ENCODE results near the gene SEZ6L.

The SEZ6L gene

GRCh38 chr22:26174280-26174679 is 5.0 kb downstream of the SEZ6L start:
- TF ChIP-seq ZNF274 (IDR thresholded peaks at IDR 0.05; ENCODE audit: low read depth, low read length) (no peak), YY1 (IDR thresholded peaks at IDR 0.05; ENCODE audit: insufficient read depth, insufficient read length) (no peak), SUZ12 (IDR thresholded peaks at IDR 0.05; ENCODE audit: extremely low read depth, insufficient read depth, insufficient read length) (no peak)
- no peaks in the 10 kb centered on the region for H3K36me3 ChIP-seq (ENCODE audit: insufficient read depth, insufficient read length, low read length)
- peak; percentile 79 for DNase-seq (ENCODE audit: low read depth, low spot score)
- H3K9me3 ChIP-seq (ENCODE audit: insufficient read depth, low read length): no peaks in the 10 kb centered on the region
- peaks cover 17% of the 10 kb centered on the region for H3K27me3 ChIP-seq (ENCODE audit: insufficient read depth, insufficient read length)
- no peak overlapping the region for H3K4me3 ChIP-seq (ENCODE audit: insufficient read length, low read depth)
- H3K4me1 ChIP-seq (ENCODE audit: insufficient read depth, insufficient read length): no peaks in the 10 kb centered on the region
- no peak overlapping the region for H3K9ac ChIP-seq (ENCODE audit: insufficient read length, low read depth)

DNA sequence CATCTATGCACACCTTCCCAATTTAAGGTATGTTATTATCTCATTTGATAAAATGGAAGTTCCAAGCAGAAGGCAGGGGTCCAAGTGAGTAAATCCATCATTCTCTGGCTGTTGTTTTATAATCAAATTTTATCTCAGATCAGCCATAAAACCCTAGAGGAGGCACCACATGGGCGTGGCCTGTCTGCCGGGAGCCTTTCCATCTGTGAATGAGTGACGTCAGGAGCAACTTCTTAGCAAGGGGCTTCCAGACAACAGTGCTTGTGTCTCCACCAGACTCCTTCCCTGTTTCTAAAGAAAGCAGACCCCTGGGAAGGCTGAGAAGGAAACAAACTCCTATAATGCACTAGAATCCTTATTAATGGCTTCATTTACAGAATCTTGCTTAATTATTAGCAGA is 13.5 kb downstream of the SEZ6L start:
- no peaks in the 10 kb centered on the region for H3K27me3 ChIP-seq (ENCODE audit: insufficient read depth, insufficient read length)
- DNase-seq (ENCODE audit: low read depth, low spot score): no peak
- TF ChIP-seq YY1 (IDR thresholded peaks at IDR 0.05; ENCODE audit: insufficient read depth, insufficient read length) (no peak), SUZ12 (IDR thresholded peaks at IDR 0.05; ENCODE audit: extremely low read depth, insufficient read depth, insufficient read length) (no peak)
- no peaks in the 10 kb centered on the region for H3K36me3 ChIP-seq (ENCODE audit: insufficient read depth, insufficient read length, low read length)
- H3K9ac ChIP-seq (ENCODE audit: insufficient read length, low read depth): no peak overlapping the region
- H3K9me3 ChIP-seq (ENCODE audit: insufficient read depth, low read length): no peaks in the 10 kb centered on the region
- no peaks in the 10 kb centered on the region for H3K4me1 ChIP-seq (ENCODE audit: insufficient read depth, insufficient read length)
- no peak overlapping the region for H3K4me3 ChIP-seq (ENCODE audit: insufficient read length, low read depth)

GRCh38 chr22:26185190-26185589 is 15.9 kb downstream of the SEZ6L start:
- no peak overlapping the region for H3K9ac ChIP-seq (ENCODE audit: insufficient read length, low read depth)
- H3K9me3 ChIP-seq (ENCODE audit: insufficient read depth, low read length): no peaks in the 10 kb centered on the region
- TF ChIP-seq SUZ12 (IDR thresholded peaks at IDR 0.05; ENCODE audit: extremely low read depth, insufficient read depth, insufficient read length) (no peak), ZNF274 (IDR thresholded peaks at IDR 0.05; ENCODE audit: low read depth, low read length) (no peak), YY1 (IDR thresholded peaks at IDR 0.05; ENCODE audit: insufficient read depth, insufficient read length) (no peak)
- no peaks in the 10 kb centered on the region for H3K27me3 ChIP-seq (ENCODE audit: insufficient read depth, insufficient read length)
- no peaks in the 10 kb centered on the region for H3K4me1 ChIP-seq (ENCODE audit: insufficient read depth, insufficient read length)
- H3K36me3 ChIP-seq (ENCODE audit: insufficient read depth, insufficient read length, low read length): no peaks in the 10 kb centered on the region
- no peak overlapping the region for H3K4me3 ChIP-seq (ENCODE audit: insufficient read length, low read depth)
- no peak for DNase-seq (ENCODE audit: low read depth, low spot score)

DNA sequence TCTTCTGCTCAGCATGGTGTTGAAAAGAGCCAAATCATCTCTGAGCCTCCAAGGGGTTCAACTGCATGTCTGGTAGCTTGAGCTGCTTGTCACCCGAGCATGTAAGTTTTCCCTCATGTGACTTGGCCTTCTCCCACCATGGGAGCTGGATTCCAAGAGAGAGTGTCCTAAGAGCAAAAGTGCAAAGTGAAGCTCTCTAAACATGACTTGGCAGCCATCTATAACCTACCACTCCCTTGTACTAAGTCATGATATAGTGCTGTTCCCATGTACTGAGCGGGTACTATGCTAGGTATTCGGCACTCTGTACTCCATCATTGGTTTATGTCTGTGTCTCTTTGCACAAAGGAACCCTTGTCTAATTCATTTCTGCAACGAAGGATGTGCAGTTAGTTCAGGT is 19.1 kb downstream of the SEZ6L start:
- no peak for DNase-seq (ENCODE audit: low read depth, low spot score)
- no peaks in the 10 kb centered on the region for H3K36me3 ChIP-seq (ENCODE audit: insufficient read depth, insufficient read length, low read length)
- no peak for TF ChIP-seq YY1 (IDR thresholded peaks at IDR 0.05; ENCODE audit: insufficient read depth, insufficient read length)
- TF ChIP-seq SUZ12 (IDR thresholded peaks at IDR 0.05; ENCODE audit: extremely low read depth, insufficient read depth, insufficient read length): no peak
- TF ChIP-seq ZNF274 (IDR thresholded peaks at IDR 0.05; ENCODE audit: low read depth, low read length): no peak
- no peaks in the 10 kb centered on the region for H3K27me3 ChIP-seq (ENCODE audit: insufficient read depth, insufficient read length)
- no peak overlapping the region for H3K4me3 ChIP-seq (ENCODE audit: insufficient read length, low read depth)
- no peaks in the 10 kb centered on the region for H3K4me1 ChIP-seq (ENCODE audit: insufficient read depth, insufficient read length)
- H3K9me3 ChIP-seq (ENCODE audit: insufficient read depth, low read length): no peaks in the 10 kb centered on the region
- H3K9ac ChIP-seq (ENCODE audit: insufficient read length, low read depth): no peak overlapping the region

DNA sequence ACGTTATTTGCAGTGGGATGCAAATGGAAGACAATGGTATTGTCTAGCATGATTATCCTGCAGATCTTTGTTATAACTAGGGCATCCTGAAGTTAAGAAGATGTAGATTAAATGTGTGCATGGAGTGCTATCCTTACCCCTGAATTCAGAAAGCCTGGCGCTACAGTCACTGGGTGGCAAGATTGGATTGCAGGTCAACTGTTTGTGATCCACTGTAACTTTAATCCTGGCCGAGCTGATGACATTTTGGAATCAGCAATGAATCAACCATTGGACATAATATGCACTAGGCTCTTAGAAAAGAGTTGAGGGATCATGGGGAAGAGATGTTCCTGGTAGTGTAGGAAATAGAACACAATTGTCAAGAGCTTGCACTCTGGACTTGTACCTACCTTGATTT is 25.1 kb downstream of the SEZ6L start:
- H3K9ac ChIP-seq (ENCODE audit: insufficient read length, low read depth): no peak overlapping the region
- H3K27me3 ChIP-seq (ENCODE audit: insufficient read depth, insufficient read length): no peaks in the 10 kb centered on the region
- H3K9me3 ChIP-seq (ENCODE audit: insufficient read depth, low read length): no peaks in the 10 kb centered on the region
- no peaks in the 10 kb centered on the region for H3K36me3 ChIP-seq (ENCODE audit: insufficient read depth, insufficient read length, low read length)
- no peak for DNase-seq (ENCODE audit: low read depth, low spot score)
- TF ChIP-seq YY1 (IDR thresholded peaks at IDR 0.05; ENCODE audit: insufficient read depth, insufficient read length): no peak
- TF ChIP-seq SUZ12 (IDR thresholded peaks at IDR 0.05; ENCODE audit: extremely low read depth, insufficient read depth, insufficient read length): no peak
- TF ChIP-seq ZNF274 (IDR thresholded peaks at IDR 0.05; ENCODE audit: low read depth, low read length): no peak
- H3K4me1 ChIP-seq (ENCODE audit: insufficient read depth, insufficient read length): no peaks in the 10 kb centered on the region
- H3K4me3 ChIP-seq (ENCODE audit: insufficient read length, low read depth): no peak overlapping the region

GRCh38 chr22:26194877-26195276 is 25.6 kb downstream of the SEZ6L start:
- no peaks in the 10 kb centered on the region for H3K4me1 ChIP-seq (ENCODE audit: insufficient read depth, insufficient read length)
- H3K27me3 ChIP-seq (ENCODE audit: insufficient read depth, insufficient read length): no peaks in the 10 kb centered on the region
- TF ChIP-seq YY1 (IDR thresholded peaks at IDR 0.05; ENCODE audit: insufficient read depth, insufficient read length) (no peak), ZNF274 (IDR thresholded peaks at IDR 0.05; ENCODE audit: low read depth, low read length) (no peak), SUZ12 (IDR thresholded peaks at IDR 0.05; ENCODE audit: extremely low read depth, insufficient read depth, insufficient read length) (no peak)
- H3K36me3 ChIP-seq (ENCODE audit: insufficient read depth, insufficient read length, low read length): no peaks in the 10 kb centered on the region
- no peak for DNase-seq (ENCODE audit: low read depth, low spot score)
- no peak overlapping the region for H3K9ac ChIP-seq (ENCODE audit: insufficient read length, low read depth)
- no peak overlapping the region for H3K4me3 ChIP-seq (ENCODE audit: insufficient read length, low read depth)
- H3K9me3 ChIP-seq (ENCODE audit: insufficient read depth, low read length): no peaks in the 10 kb centered on the region

DNA sequence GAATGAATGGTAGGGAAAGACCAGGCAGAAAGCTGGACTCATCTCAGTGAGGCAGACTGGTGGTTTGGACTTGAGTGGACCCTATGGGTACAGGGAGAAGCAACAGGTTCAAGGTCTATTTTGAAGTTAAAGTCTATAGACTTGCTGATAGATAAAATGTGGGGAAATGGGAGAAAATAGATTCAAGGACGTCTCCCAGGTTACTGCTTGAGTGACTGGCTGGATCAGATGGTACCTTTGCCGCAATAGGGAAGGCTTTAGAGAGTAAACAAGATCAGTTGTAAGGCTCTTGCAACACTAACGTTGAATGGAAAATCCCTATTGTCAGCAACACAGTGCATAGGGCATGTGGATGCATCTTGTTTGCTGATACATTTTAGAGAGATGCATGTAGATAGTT is 27.4 kb downstream of the SEZ6L start:
- H3K4me3 ChIP-seq (ENCODE audit: insufficient read length, low read depth): no peak overlapping the region
- H3K27me3 ChIP-seq (ENCODE audit: insufficient read depth, insufficient read length): no peaks in the 10 kb centered on the region
- TF ChIP-seq ZNF274 (IDR thresholded peaks at IDR 0.05; ENCODE audit: low read depth, low read length): no peak
- TF ChIP-seq YY1 (IDR thresholded peaks at IDR 0.05; ENCODE audit: insufficient read depth, insufficient read length): no peak
- no peak for TF ChIP-seq SUZ12 (IDR thresholded peaks at IDR 0.05; ENCODE audit: extremely low read depth, insufficient read depth, insufficient read length)
- no peak for DNase-seq (ENCODE audit: low read depth, low spot score)
- H3K36me3 ChIP-seq (ENCODE audit: insufficient read depth, insufficient read length, low read length): no peaks in the 10 kb centered on the region
- no peaks in the 10 kb centered on the region for H3K9me3 ChIP-seq (ENCODE audit: insufficient read depth, low read length)
- H3K4me1 ChIP-seq (ENCODE audit: insufficient read depth, insufficient read length): no peaks in the 10 kb centered on the region
- no peak overlapping the region for H3K9ac ChIP-seq (ENCODE audit: insufficient read length, low read depth)

GRCh38 chr22:26197425-26197824 is 28.2 kb downstream of the SEZ6L start:
- Histone ChIP-seq H3K9me3 (ENCODE audit: insufficient read depth, low read length) (no peaks in the 10 kb centered on the region), H3K27me3 (ENCODE audit: insufficient read depth, insufficient read length) (no peaks in the 10 kb centered on the region), H3K9ac (ENCODE audit: insufficient read length, low read depth) (no peak overlapping the region), H3K4me3 (ENCODE audit: insufficient read length, low read depth) (no peak overlapping the region), H3K36me3 (ENCODE audit: insufficient read depth, insufficient read length, low read length) (no peaks in the 10 kb centered on the region), H3K4me1 (ENCODE audit: insufficient read depth, insufficient read length) (no peaks in the 10 kb centered on the region)
- no peak for DNase-seq (ENCODE audit: low read depth, low spot score)
- TF ChIP-seq YY1 (IDR thresholded peaks at IDR 0.05; ENCODE audit: insufficient read depth, insufficient read length): no peak
- no peak for TF ChIP-seq SUZ12 (IDR thresholded peaks at IDR 0.05; ENCODE audit: extremely low read depth, insufficient read depth, insufficient read length)
- TF ChIP-seq ZNF274 (IDR thresholded peaks at IDR 0.05; ENCODE audit: low read depth, low read length): no peak
